T-helper 9 cell (primary cell): ENCODE measurements around the gene KDM4C.

Experiments
- DNase-seq: peaks from one replicate; pipeline ENCODE4 v3.0.0-alpha.2; 2020

Gene KDM4C

GRCh38 chr9:7148243-7148765, 390.5 kb downstream of the KDM4C start:
- DNase-seq: no peak

GRCh38 chr9:7149258-7149657, 391.5 kb downstream of the KDM4C start:
- no peak for DNase-seq

GRCh38 chr9:7150153-7150890, 392.5 kb downstream of the KDM4C start:
- no peak for DNase-seq

- DNase-seq: no peak
These were observed 395.4 kb downstream of the KDM4C start for GRCh38 chr9:7153134-7153533.

GRCh38 chr9:7153566-7153965, 395.8 kb downstream of the KDM4C start:
- DNase-seq: no peak

GRCh38 chr9:7154003-7154619, 396.3 kb downstream of the KDM4C start:
- no peak for DNase-seq

- no peak for DNase-seq
These were observed 396.9 kb downstream of the KDM4C start for GRCh38 chr9:7154650-7155049.

GRCh38 chr9:7161469-7161868, 403.7 kb downstream of the KDM4C start:
- no peak for DNase-seq

GRCh38 chr9:7163932-7164331, 406.2 kb downstream of the KDM4C start:
- DNase-seq: no peak

GRCh38 chr9:7164440-7165330, 406.9 kb downstream of the KDM4C start:
- DNase-seq: no peak

GRCh38 chr9:7165331-7165975, 407.7 kb downstream of the KDM4C start:
- DNase-seq: no peak

- DNase-seq: no peak
These were observed 408.3 kb downstream of the KDM4C start for GRCh38 chr9:7166074-7166473.

- DNase-seq: no peak
These were observed 412.1 kb downstream of the KDM4C start for GRCh38 chr9:7169717-7170389.

GRCh38 chr9:7171396-7172153, 413.8 kb downstream of the KDM4C start:
- DNase-seq: no peak

- no peak for DNase-seq
These were observed 414.7 kb downstream of the KDM4C start for GRCh38 chr9:7172154-7173115.

- DNase-seq: no peak
These were observed 415.4 kb downstream of the KDM4C start for GRCh38 chr9:7173139-7173538.

- no peak for DNase-seq
These were observed 416.5 kb downstream of the KDM4C start for GRCh38 chr9:7174301-7174700.

GRCh38 chr9:7174884-7175283, 417.1 kb downstream of the KDM4C start:
- DNase-seq: no peak

- no peak for DNase-seq
These were observed 418.8 kb downstream of the KDM4C start for GRCh38 chr9:7176561-7176960.

- no peak for DNase-seq
These were observed 419.6 kb downstream of the KDM4C start for GRCh38 chr9:7177383-7177782.
